ENCODE data around the gene BRAF.
A peak's percentile ranks its signal among the peaks of the same experiment; 100 is the strongest.
"Not testable (repeated sequence)": the region's sequence is repeated elsewhere in the genome, so short reads cannot be mapped to it uniquely, and the experiment has no call there.

BRAF gene

GRCh38 chr7:140924821-140925421, at the start of gene BRAF:
BRAF (minus strand) TSS chr7:140924929; CDS start chr7:140924703, 226 bp downstream.
- peak; percentile 73 for DNase-seq

- no peak for DNase-seq
Measured at GRCh38 chr7:140972876-140973829, 48.4 kb upstream of the BRAF start.

- DNase-seq: no peak
Measured at GRCh38 chr7:140972344-140972743, 47.6 kb upstream of the BRAF start.

GRCh38 chr7:140967438-140967837, 42.7 kb upstream of the BRAF start:
- DNase-seq: no peak

GRCh38 chr7:140966561-140967233, 42.0 kb upstream of the BRAF start:
- no peak for DNase-seq

- no peak for DNase-seq
Measured at GRCh38 chr7:140961117-140961516, 36.4 kb upstream of the BRAF start.

GRCh38 chr7:140956997-140957396, 32.3 kb upstream of the BRAF start:
- not testable (repeated sequence) for DNase-seq

- no peak for DNase-seq
Measured at GRCh38 chr7:140945940-140946339, 21.2 kb upstream of the BRAF start.

- DNase-seq: not testable (repeated sequence)
Measured at GRCh38 chr7:140942242-140942641, 17.5 kb upstream of the BRAF start.

GRCh38 chr7:140940898-140941297, 16.2 kb upstream of the BRAF start:
- no peak for DNase-seq

- DNase-seq: no peak
Measured at GRCh38 chr7:140937702-140938264, 13.1 kb upstream of the BRAF start.

- no peak for DNase-seq
Measured at GRCh38 chr7:140928491-140929309, 4.0 kb upstream of the BRAF start.

GRCh38 chr7:140927945-140928344, 3.2 kb upstream of the BRAF start:
- DNase-seq: not testable (repeated sequence)

GRCh38 chr7:140927351-140927750, 2.6 kb upstream of the BRAF start:
- DNase-seq: no peak

- no peak for DNase-seq
Measured at GRCh38 chr7:140926021-140926817, 1.5 kb upstream of the BRAF start.

GRCh38 chr7:140924019-140924820, 509 bp downstream of the BRAF start:
- peak; percentile 22 for DNase-seq

GRCh38 chr7:140923358-140924006, 1.2 kb downstream of the BRAF start:
- DNase-seq: no peak

- DNase-seq: no peak
Measured at GRCh38 chr7:140922741-140923345, 1.9 kb downstream of the BRAF start.

GRCh38 chr7:140920745-140921144, 4.0 kb downstream of the BRAF start:
- DNase-seq: no peak

- no peak for DNase-seq
Measured at GRCh38 chr7:140918236-140918635, 6.5 kb downstream of the BRAF start.
